NOMO-1 treated with DMSO at 0.1 percent for 48 hours (cell line): Measurements from ENCODE around the gene APOBEC3A.
A peak's percentile ranks its signal among the peaks of the same experiment; 100 is the strongest.

Source experiments
- DNase-seq: peaks from one replicate; lab custom pipeline; 2025; ENCODE audit not compliant: unreplicated experiment; lab: John Stamatoyannopoulos, UW

The APOBEC3A gene

DNA sequence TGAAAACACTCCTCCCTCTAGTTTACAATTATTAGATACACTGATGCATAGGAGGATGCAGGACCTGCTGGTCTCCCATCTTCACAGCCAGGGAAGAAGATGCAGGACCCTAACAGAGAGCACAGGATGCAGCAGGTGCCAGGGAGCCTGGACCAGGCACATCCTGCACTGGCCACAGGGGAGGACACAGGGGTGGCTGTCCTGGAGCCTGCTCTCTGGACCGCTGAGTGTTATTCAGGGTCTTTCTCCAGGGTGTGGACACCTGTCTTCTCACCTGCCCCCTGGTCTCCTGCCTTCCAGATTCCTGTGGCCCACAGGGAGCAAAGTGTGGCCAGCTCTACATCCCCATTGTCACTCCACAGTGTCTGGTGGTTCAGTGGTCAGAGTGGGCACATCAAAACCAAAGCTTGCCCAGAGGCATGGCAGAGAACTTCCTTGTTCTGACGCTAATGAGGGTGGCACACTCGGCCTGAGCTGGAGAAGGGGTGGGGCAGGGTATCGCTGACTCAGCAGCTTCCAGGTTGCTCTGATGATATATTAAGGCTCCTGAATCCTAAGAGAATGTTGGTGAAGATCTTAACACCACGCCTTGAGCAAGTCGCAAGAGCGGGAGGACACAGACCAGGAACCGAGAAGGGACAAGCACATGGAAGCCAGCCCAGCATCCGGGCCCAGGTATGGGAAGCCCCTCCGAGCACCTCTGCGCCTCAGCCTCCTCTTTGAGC, at the start of gene APOBEC3A:
Gene APOBEC3A (plus strand): TSS at position 564 of the 725 bp plus-strand sequence. CDS start 83 bp downstream, at position 647.
- peak; percentile 28 for DNase-seq

DNA sequence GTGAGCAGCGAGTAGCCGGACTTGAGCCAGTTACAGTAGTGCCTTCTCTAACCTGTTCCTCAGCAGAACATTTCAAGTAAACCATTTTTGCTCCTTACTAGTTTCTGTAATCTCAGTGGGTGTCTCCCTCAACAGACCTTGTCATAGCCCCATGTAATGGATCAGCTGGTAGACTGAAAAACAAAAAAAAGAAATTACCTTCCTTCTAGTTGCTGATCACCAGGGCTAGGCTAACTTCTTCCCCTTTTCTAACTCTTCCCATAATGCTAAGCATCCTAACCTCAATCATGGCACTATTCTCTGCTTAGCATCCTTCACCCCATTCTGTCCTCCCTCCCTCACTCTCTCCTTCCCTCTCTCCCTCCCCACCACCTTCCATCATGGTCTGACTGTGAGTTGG, 49.6 kb upstream of the APOBEC3A start:
- peak; percentile 13 for DNase-seq

DNA sequence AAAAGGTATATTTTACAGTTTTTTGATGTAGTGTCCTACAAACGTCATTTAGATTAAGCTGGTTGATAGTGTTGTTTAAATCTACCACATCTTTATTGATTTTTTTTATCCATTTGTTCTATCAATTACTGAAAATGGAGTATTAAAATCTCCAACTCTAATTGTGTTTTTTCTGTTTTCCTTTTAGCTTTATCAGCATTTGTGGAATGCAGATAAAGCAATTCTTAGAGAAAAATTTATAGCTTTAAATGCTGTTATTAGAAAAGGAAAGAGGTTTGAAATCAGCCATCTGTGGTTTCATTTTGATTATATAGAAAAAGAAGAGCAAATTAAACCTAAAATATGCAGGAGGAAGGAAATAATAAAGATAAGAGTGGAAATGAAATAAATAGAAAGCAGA, 46.0 kb upstream of the APOBEC3A start:
- DNase-seq: no peak

DNA sequence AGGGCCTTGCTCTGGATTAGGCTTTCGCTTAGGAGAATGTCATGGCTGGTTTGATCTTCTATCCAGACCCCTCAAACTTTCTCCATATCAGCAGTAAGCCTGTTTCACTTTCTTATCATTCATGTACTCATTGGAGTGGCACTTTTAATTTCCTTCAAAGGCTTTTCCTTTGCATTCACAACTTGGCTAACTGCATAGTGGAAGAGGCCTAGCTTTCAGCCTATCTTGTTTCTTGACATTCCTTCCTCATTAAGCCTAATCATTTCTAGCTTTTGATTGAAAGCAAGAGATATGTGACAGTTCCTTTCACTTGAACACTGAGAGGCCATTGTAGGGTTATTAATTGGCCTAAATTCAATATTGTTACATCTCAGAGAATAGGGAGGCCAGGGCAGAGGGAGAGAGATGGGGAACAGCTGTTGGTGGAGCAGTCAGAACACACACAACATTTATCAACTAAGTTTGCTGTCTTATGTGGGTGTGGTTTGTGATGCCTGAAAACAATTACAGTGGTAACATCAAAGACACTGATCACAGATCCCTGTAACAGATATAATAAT, 37.7 kb upstream of the APOBEC3A start:
- DNase-seq: no peak

DNA sequence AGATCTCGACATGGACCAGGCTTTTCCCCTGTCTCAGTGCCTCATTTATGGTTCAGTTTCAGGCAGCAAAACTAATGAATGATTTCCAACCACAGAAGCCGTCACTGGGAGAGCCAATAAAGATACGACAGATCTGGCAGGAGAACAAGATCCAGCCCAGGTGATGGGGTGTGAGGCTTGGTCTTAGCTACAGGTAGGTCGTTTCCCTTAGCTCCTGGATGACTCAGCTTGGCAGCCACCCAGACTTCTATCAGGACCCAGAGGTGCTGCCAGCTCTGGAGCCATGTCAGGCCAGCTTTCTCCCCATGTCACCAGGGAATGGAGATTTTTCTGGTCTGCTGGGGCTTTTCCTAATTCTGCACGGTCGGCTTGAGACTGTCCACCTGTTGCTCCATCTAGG, 36.3 kb upstream of the APOBEC3A start:
- DNase-seq: no peak

DNA sequence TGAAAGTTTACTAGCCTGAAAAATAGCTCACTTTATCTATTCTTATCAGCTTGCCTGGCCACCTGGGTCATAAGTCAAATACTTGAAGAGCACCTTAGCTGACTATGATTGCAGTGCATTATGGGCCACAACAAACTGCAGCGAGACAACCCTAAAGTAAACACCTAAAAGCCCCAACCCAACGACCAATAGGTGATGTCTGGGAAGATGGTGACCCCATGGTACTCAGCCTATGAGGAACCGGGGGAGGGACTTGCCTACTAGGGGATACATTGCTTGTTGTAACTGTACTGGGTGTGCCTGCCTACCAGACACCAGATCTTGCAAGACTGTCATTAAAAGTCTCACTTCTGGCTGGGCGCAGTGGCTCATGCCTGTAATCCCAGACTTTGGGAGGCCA, 35.6 kb upstream of the APOBEC3A start:
- DNase-seq: no peak

DNA sequence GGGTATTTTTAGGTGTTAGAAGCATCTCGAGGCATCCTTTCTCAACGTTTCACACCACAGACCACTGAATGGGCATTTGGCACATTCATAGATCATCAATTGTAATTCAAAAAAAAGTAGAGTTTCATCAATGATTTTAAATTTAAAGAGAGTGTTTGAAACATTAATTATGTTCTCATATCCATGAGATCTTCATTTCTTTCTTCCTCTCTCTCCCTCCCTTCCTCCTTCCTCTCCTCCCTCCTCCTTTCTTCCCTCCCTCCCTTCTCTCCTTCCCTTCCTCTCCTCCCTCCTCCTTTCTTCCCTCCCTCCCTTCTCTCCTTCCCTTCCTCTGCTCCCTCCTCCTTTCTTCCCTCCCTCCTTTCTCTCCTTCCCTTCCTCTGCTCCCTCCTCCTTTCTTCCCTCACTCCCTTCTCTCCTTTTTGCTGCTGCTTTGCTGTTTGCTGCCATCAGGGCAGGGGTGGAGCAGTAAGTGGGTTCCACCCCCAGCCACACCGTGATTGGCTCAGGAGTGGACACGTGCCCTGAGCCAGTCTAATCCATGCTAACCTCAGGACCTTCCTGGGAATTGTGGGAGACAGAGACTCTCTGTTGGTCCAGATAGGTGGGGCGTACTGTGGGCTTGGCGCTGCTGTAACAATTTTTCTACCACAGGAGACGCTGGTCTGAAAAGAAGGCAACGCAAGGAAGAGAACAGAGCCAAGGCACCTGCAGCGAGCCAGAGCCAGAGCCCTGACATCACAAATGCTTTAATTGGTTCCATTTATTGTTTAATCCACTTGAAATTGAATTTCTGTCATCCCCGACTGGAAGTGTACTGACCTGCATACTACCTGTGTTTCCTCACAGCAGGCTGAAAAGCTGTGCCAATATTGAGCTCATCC, 33.7 kb upstream of the APOBEC3A start:
- peak; percentile 23 for DNase-seq

DNA sequence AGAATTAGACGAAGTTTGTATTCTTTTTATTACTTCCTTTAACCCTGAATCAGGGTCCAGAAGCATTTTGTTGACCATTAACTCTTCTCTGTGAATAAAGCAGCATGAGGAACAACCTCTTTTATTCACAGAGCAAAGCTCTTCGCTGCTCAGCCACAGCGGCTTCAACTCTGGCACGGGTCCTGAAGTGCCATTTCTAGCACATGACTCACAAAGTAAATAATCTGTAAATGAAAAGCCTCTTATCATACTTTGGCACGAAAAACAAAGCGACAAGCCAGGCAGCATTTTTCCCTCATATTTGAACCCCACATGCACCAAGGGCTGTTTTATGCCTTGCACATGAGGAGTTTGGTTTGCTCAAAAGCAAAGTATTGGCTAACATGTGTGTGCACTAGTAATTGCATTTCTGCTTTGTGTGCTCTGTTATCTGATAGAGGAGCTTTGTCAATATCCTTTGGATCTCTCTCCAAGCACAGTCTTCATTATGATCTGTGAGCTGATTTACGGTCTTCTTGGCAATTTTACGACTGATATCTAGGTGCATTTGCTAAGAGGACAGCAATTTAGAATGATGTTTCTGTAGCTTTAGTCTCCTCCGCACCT, 33.0 kb upstream of the APOBEC3A start:
- DNase-seq: peak; percentile 19

DNA sequence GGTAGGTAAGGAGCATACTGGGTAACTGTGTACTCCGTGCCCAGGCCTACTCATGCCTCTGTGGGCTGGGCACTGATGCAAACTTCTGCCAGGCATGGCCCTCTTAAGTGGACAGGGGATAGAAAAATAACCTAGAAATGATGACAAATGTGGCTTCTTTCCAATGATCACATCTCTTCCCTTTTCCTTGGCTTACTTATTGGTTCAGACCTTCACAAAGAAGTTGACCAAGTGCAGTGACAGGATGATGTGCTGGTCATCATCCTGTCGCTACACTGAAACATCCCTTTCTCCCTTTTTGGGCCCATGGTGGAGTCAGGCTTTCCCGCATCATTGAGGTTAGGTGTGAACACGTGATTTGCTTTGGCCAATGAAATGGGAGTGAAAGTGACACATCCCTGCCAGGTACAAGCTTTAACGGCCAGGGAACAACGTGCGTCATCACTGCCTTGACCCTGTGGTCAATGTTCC, 31.8 kb upstream of the APOBEC3A start:
- DNase-seq: no peak

DNA sequence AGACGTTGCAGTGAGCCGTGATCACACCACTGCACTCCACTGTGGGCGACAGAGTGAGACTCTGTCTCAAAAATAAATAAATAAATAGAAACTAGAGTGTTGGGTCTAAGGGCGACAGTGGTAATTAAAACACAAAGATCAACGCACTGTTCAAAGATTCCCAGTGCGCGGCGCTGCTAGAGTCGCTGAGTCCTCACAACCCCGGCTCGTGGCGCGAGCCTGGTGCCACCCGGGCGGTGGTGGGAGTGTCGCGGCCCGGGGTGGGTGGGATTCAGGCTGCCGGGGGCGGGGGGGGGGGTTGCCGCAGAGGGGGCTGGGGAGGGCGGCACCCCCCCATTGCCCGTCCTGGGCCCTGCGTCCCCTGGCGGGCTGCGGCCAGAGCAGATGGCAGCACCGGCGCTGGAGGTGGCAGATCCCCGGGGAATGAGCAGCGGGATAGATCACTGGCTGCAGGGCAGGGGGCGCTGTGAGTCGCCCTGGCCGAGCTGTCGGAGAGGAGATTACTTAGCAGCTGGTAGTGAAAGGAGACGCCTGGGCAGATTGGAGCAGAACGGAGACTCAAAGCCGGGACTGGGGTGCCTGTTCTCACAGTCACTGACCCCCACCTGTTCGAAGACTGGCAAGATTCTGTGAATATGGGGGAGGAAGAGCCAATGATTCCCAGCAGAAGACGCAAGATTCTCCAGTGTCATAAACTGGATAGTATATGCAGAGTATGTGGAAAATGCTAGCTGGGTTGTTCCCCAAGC, 30.2 kb upstream of the APOBEC3A start:
- DNase-seq: peak; percentile 44

DNA sequence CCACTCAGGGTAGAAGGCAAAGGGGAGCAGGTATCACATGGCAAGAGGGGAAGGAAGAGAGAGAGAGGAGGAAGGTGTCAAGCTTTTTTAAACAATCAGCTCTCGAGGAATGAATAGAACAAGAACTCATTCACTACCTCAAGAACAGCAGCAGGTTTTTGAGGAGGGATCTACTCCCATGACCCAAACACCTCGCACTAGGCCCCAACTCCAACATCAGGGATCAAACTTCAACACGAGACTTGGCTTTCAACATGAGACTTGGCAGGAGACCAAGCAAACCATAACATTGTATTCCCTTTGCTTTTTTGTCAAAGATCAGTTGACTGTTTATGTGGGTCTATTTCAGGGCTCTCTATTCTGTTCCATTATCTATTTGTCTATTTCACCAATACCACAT, 26.9 kb upstream of the APOBEC3A start:
- no peak for DNase-seq

DNA sequence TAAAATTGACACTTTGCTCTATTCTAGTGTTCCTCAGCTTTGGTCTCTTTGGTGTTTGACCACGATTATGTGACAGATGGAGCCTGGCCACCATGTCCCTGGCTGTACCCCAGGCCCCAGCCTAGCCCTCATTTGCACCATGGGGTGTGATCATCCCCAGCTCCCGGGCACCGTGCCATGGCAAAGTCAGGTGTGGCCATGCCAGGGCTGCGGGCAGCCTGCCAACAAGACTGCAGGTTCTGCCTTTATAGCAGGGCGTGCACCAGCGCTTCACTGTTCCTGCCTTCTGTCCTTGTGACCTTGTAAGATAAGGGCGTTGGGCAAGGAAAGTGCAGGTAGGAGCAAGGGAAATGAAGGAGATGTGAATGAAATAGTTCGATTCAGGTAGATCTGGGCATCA, 22.4 kb upstream of the APOBEC3A start:
- no peak for DNase-seq

DNA sequence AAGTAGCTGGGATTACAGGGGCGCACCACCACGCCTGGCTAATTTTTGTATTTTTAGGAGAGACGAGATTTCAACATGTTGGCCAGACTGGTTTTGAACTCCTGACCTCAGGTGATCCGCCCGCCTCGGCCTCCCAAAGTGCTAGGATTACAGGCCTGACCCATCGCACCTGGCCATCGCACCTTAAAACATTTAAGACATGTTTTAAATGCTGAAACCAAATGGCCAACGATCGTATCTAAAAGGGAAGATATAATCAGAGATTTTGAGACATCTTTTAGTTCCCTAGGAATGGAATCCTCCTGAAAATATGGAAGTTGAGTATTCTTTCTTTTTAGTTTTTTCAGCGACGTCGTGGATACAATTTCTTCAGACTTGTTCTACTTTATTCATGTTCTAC, 21.8 kb upstream of the APOBEC3A start:
- DNase-seq: no peak

DNA sequence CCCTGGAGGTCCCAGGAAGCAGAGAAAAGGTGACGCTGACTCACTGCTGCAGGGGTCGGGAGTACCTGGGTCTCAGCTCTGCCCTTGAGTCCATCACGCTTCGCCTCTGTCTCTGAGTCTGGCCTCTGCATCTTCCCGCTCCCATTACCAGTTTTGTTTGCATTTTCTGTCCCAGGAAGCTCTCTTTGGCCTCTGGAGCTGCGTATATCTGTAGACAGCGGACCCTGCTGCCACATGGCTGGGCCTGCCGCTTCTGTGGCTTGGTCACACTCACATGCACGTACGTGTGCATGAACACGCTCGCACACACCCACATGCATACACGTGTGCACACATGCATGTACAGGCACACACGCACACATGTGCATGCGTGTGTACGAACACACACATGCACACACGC, 20.8 kb upstream of the APOBEC3A start:
- no peak for DNase-seq

DNA sequence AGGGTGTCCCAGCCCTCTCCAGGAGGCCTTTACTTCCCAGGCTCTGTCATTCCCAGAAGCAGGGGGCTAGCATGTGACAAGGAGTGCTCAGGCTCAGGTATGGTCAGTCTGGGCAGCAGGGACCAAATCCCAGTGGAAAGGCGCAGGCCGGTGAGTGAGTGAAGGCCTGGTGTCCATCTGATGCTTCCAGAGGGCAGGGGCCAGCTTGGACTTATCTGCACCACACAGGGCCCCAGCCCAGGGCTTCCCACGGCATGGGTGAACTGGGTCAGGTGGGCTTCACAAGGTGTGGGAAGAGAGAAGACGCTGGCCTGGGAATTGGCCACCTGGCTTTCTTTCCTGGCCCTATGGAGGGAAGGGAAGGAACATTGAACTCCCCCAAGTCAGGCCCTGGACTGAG, 20.4 kb upstream of the APOBEC3A start:
- no peak for DNase-seq

DNA sequence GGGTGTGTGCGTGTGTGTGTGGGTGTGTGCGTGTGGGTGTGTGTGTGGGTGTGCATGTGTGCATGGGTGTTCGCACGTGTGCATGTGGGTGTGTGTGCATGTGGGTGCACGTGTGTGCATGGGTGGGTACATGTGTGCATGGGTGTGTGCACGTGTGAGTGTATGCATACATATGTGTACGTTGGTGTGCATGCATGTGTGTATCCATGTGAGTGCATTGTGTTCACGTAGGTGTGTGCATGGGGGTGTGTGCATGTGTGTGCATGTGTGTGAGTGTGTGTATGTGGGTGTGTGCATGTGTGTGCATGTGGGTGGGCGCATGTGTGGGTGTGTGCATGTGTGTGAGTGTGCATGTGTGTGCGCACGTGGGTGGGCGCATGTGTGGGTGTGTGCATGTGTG, 19.9 kb upstream of the APOBEC3A start:
- no peak for DNase-seq

DNA sequence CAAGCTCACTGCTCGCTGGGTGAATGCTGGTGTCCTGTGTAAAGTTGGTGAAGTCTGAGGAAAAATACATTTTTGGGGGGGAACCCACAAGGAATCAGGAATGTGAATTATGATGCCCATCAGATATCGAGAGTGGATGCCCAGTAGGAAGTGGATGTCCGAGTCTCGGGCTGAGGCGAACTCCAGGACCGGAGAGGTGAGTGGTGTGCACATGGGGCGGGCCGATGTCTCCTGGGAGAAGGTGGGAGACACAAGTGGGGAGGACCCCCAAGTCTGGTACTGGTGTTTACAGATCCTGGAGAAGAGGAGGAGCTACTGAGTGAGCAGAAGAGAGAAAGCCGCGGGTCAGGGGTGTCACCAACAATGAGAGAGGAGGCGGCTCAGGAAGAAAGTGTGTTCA, 19.2 kb upstream of the APOBEC3A start:
- no peak for DNase-seq

DNA sequence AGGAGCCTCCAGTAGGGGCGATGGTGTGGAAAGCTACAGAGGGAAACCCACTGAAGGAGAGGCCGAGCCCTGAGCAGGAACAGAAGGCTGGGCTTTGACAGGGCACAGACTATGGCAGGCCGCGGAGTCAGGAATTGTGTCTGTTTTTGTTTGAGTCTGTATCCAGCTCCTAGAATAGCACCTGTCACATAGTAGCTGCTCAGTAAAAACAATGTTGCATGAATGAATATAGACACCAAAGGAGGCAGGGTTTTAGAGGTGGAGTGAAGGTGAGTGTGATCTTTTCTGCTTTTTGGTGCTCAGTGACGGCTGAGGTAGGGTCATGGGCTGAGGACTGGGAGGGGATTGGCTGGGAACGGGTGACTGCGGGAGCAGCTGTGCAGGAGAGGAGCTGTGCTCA, 18.5 kb upstream of the APOBEC3A start:
- DNase-seq: no peak

DNA sequence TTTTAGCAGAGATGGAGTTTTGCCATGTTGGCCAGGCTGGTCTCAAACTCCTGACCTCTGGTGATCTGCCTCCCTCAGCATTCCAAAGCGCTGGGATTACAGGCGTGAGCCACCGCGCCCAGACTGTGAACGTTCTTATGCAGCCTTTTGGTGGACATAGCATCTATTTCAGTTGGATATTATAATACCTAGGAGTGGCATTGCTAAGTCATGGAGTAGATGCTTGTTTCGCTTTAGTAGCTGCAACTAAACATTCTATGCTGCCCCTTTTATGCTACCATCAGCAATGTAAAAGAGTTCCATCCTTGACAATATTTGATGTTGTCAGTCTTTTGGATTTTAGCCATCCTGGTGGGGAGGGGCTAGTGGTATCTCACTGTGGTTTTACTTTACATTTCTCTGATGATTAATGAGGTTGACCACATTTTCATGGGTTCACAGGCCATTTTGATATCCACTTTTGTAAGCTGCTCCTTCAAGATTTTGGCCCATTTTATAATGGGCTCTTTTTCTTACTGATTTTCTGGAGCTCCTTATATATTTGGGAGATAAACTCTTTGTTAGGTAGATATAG, 16.5 kb upstream of the APOBEC3A start:
- DNase-seq: no peak

DNA sequence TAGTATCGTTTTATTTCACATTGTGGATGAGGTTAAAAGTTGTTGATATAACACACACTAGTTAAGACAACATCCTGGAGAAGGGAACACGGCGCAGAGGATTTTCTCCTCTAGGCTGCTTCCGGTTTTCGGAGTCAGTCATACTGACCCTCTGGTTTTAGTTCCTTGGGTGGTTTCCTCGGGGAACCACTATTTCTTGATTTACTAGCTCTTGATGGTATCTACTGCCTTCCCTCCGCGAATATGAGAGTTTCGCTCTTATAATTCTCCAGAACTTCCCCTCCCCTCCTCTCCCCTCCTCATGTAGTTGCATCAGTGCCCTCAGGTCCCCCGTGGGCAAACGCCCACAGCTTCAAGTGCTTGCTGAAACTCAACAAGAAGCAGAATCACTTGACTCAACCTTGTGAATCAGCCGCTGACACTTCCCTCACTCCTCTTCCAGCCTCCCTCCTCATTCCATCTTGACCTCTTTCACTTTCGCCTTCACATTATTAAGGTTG, 15.9 kb upstream of the APOBEC3A start:
- DNase-seq: peak; percentile 93
